NK-92 (cell line): ENCODE results near the gene EXOC3L1.

Experiments used
- DNase-seq: peaks from one replicate; lab custom pipeline; 2025; ENCODE audit not compliant: unreplicated experiment; lab: John Stamatoyannopoulos, UW

Gene EXOC3L1

GRCh38 chr16:67150047-67150832 is 39.7 kb downstream of the EXOC3L1 start:
- no peak for DNase-seq

- DNase-seq: no peak
Observed at GRCh38 chr16:67149276-67150046, 40.5 kb downstream of the EXOC3L1 start.

- DNase-seq: no peak
Observed at GRCh38 chr16:67148656-67149275, 41.2 kb downstream of the EXOC3L1 start.

- DNase-seq: no peak
Observed at GRCh38 chr16:67148221-67148620, 41.7 kb downstream of the EXOC3L1 start.

DNA sequence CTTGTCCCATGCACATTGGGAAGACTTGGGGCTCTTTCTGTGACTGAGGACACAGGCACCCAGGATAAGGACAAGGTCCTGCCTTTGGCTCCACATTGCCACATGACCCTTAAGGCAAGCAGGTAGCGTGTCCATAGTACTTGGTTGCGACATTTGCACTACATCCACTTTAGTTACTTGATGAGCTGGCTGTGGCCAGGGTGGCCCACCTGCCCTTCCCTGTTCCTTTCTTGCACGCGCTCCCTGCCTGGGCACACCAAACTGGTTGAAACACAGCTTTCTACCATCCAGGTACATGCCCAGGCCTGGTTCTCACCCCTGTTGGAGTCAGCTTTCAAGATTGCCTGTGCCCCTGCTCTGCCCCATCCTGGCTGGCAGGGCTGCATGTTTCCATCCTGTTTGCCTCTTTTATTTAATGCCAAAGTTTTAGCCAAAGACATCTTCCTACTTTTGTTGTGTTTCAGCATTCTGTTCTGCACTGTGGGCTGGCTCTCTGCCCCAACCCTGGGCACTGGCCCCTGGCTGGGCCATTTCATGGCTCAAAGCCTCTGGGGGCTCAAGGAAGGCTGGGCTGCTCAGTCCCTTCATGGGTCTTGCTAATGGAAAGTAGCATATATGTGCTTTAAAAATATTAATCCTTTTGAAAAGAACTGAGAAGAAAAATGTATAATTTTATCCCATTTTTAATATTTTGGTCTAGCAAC is 42.3 kb downstream of the EXOC3L1 start:
- DNase-seq: no peak

GRCh38 chr16:67146523-67147357 is 43.2 kb downstream of the EXOC3L1 start:
- no peak for DNase-seq

DNA sequence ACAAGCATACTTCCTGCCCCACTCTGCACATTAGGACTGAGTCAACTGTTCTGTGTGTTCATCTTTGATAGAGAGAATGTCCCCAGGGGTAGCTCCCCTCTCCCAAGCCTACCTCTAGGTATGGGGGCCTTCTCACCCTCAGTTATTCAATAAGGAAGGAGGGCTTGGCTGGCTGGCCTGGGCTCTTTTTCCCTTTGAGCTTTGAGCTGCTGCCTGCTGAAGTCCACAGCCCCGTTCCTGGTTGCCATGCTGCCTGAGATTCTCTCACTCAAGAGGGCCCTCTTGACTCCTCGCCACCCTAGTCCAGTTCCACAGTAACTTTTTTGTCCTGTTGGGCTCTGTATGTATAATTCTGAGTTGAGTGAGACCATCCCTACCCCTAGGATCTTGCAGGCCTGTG is 44.2 kb downstream of the EXOC3L1 start:
- DNase-seq: no peak

- DNase-seq: no peak
Observed at GRCh38 chr16:67144943-67145342, 45.0 kb downstream of the EXOC3L1 start.

- DNase-seq: no peak
Observed at GRCh38 chr16:67142342-67142741, 47.6 kb downstream of the EXOC3L1 start.

GRCh38 chr16:67141391-67141790 is 48.5 kb downstream of the EXOC3L1 start:
- no peak for DNase-seq

- DNase-seq: no peak
Observed at GRCh38 chr16:67137605-67138004, 52.3 kb downstream of the EXOC3L1 start.
